Skin of body (tissue), 2 donors: ENCODE data around the gene ABHD17A. TPM values are rescaled to one million over a fixed set of nuclear protein-coding genes. Genes with fewer than 3 reads are reported as not detected.

Source experiments
- DNase-seq: peaks from one replicate; lab custom pipeline; 2025; lab: John Stamatoyannopoulos, UW
- total RNA-seq: library from RNA; depleted of rRNA; stranded (reverse); fragments of >200 nt; gene quantifications from one replicate; pipeline ENCODE4 v1.2.3, GENCODE V29; 2014

Gene ABHD17A
- 28.3 TPM for total RNA-seq

- peak; percentile 91 for DNase-seq
Measured at GRCh38 chr19:1885398-1886119, at the start of gene ABHD17A. ABHD17A (minus strand) TSS chr19:1885496; CDS start chr19:1881566, 3,930 bp downstream.

- DNase-seq, result no peak
Measured at GRCh38 chr19:1933942-1934341, 48.6 kb upstream of the ABHD17A start.

GRCh38 chr19:1933244-1933643 lies 47.9 kb upstream of the ABHD17A start:
- DNase-seq, result no peak

GRCh38 chr19:1932395-1932794 lies 47.1 kb upstream of the ABHD17A start:
- no peak for DNase-seq

- DNase-seq, result no peak
Measured at GRCh38 chr19:1931445-1931844, 46.1 kb upstream of the ABHD17A start.

- DNase-seq, result peak; percentile 15
Measured at GRCh38 chr19:1929021-1929742, 43.9 kb upstream of the ABHD17A start.

- DNase-seq, result no peak
Measured at GRCh38 chr19:1925544-1925943, 40.2 kb upstream of the ABHD17A start.

- no peak for DNase-seq
Measured at GRCh38 chr19:1924320-1924961, 39.1 kb upstream of the ABHD17A start.

- no peak for DNase-seq
Measured at GRCh38 chr19:1923319-1923718, 38.0 kb upstream of the ABHD17A start.

GRCh38 chr19:1922803-1923202 lies 37.5 kb upstream of the ABHD17A start:
- no peak for DNase-seq

GRCh38 chr19:1921825-1922224 lies 36.5 kb upstream of the ABHD17A start:
- no peak for DNase-seq

- DNase-seq, result no peak
Measured at GRCh38 chr19:1921326-1921725, 36.0 kb upstream of the ABHD17A start.

- no peak for DNase-seq
Measured at GRCh38 chr19:1920644-1921043, 35.3 kb upstream of the ABHD17A start.

GRCh38 chr19:1918975-1919374 lies 33.7 kb upstream of the ABHD17A start:
- no peak for DNase-seq

- DNase-seq, result no peak
Measured at GRCh38 chr19:1917926-1918325, 32.6 kb upstream of the ABHD17A start.

GRCh38 chr19:1917146-1917545 lies 31.9 kb upstream of the ABHD17A start:
- DNase-seq, result no peak

- no peak for DNase-seq
Measured at GRCh38 chr19:1914826-1915341, 29.6 kb upstream of the ABHD17A start.

GRCh38 chr19:1913781-1914577 lies 28.7 kb upstream of the ABHD17A start:
- no peak for DNase-seq

GRCh38 chr19:1912760-1913505 lies 27.6 kb upstream of the ABHD17A start:
- DNase-seq, result no peak

GRCh38 chr19:1911995-1912394 lies 26.7 kb upstream of the ABHD17A start:
- no peak for DNase-seq

GRCh38 chr19:1911098-1911497 lies 25.8 kb upstream of the ABHD17A start:
- DNase-seq, result no peak
